ENCODE data around the gene UNC79.

UNC79 gene

GRCh38 chr14:93663317-93663716 is 232.6 kb downstream of the UNC79 start:
- DNase-seq (ENCODE audit: low spot score), result no peak

- DNase-seq (ENCODE audit: low spot score), result no peak
Measured at GRCh38 chr14:93665169-93665568, 234.4 kb downstream of the UNC79 start.

DNA sequence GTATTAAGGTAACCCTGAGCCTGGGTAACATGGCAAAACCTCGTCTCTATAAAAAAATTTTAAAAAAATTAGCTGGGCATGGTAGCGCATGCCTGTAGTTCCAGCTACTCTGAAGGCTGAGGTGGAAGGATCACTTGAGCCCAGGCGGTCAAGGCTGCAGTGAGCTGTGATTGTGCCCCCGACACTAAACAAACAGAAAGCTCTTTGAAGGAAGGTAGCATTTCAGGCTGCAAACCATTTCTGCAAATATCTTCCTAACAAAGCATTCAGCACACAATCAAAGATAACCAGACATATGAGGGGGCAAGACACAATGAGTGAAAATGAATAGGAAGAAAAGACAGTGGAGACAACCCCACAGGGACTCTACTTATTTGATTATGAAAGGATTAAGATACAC is 238.9 kb downstream of the UNC79 start:
- DNase-seq (ENCODE audit: low spot score), result no peak

- DNase-seq (ENCODE audit: low spot score), result no peak
Measured at GRCh38 chr14:93674343-93674742, 243.6 kb downstream of the UNC79 start.

DNA sequence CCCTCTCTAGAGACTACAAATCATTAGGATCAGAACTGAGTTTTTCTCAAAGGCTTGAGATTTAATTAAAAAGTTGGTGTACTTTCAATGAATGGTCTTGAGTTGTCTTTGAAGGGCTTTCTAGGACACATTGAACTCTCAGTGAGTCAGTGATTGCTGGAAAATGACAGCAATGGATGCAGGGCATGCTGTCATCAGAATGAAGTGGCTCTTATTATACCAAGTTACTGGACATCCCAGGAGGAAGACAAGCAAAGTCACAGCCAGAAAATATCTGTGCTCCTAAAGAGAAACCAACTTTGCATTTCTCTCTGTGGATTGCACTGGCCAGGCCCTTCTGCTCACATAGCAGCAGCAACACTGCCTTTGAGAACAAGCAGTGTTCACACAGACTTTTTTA is 244.9 kb downstream of the UNC79 start:
- DNase-seq (ENCODE audit: low spot score), result no peak

DNA sequence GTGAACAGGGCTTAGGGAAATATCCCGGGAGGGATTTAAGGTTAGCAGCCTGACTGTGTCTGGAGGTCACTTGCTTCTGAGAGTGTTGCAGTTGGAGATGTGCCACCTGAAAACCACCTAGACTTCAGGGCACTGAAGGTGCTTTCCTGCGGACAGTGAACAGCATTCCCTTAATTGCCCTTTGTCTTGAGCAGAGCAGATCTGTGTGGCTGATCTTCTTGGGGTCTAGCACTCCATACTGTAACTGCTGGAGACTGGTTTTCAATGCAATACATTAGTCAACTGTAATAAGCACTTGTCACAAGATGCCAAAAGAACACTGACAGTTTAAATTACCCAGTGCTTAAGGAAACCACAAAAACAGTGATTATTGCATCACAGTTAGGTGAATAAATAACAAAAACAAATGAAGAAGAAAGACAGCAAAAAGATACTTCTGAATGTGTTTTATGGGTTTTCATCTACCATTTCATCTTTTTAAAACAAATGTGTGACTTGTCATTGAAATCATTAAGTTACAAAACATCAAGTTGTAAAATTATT is 245.7 kb downstream of the UNC79 start:
- DNase-seq (ENCODE audit: low spot score), result no peak

DNA sequence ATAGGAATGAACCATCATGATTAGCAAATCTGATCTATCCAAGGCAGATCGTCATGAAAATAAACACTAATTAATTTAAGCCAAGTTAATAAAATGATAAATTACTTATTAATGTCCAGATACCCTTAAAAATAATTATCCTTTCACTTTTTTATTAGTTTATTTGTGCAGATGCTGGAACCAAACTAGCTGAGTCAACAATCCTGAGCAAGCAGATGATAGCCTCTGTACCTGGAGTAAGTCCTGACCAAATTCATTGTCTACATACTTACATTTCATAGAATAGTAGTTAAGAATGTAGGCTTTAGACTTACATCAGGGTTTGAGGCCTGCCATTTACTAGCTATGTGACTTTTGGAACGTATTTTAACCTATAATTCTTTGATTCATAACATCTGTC is 251.7 kb downstream of the UNC79 start:
- DNase-seq (ENCODE audit: low spot score), result no peak

- no peak for DNase-seq (ENCODE audit: low spot score)
Measured at GRCh38 chr14:93683226-93683625, 252.5 kb downstream of the UNC79 start.

- DNase-seq (ENCODE audit: low spot score), result no peak
Measured at GRCh38 chr14:93685121-93685895, 254.6 kb downstream of the UNC79 start.

DNA sequence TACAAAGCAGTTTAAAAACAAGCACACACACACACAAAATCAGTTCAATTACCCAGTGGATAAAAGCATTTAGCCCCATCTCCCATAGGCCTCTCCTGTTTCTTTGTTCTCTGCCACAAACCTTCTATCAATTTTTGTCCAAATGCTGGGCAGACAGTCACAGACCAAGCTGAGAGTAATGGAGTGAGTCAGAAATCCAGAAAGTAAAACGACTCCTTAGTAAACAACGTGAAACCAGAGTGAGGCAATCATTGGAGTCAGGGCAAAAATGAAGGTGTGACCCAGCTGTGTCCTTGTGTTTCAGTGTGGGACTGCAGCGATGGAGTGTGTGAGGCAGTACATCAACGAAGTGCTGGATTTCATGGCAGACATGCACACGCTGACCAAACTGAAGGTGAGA is 255.5 kb downstream of the UNC79 start:
- DNase-seq (ENCODE audit: low spot score), result no peak

GRCh38 chr14:93688239-93688666 is 257.5 kb downstream of the UNC79 start:
- DNase-seq (ENCODE audit: low spot score), result no peak

GRCh38 chr14:93688820-93689219 is 258.1 kb downstream of the UNC79 start:
- DNase-seq (ENCODE audit: low spot score), result no peak

DNA sequence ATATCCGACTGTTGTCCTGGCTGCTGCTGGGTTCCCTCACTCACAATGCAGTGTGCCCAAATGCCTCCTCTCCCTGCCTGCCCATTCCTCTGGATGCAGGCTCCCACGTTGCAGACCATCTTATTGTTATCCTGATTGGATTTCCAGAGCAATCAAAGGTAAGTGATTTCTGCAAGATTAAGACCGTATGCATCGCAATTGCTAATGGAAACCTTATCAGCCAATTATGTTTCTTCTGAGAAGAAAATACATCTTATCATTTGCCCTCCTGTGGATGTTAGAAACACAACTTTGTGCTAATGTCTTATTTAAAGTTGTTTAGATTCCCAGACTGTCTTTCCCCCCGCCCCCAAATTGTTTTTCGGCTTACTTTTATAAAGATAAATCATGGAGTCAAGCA is 259.4 kb downstream of the UNC79 start:
- no peak for DNase-seq (ENCODE audit: low spot score)

DNA sequence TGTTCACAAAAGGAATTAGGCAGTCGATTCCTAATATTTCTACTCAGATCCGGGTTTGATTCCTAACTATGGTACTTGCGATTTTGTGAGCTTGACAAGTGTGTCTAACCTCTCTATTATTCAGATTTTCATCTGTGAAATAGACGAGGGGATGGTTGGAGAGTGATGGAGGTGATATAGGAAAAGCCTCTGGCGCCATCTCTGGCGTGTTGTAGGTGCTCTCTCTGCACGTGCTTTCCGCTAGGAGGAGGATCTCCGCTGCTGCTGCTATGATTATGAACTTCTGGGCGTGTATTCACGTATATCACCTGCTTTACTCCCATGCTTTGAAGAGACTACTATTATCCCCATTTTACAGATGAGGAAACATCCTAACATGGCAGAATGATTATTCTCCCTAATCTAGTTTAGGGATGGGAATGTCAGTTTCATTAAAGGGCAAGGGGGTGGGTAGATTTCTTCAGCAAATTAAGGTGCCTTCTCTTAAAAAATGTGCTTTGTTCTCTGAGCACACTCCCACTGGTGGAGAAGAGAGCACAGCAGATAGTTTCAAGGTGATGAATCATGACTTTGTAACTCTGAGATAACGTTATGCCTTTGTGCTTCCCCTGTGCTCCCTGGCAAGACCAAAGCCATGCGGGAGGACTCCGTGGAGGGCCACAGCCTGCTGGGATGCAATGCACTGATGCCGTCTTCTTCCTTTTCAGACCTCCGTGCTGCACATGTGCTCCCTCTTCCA is 260.5 kb downstream of the UNC79 start:
- no peak for DNase-seq (ENCODE audit: low spot score)

DNA sequence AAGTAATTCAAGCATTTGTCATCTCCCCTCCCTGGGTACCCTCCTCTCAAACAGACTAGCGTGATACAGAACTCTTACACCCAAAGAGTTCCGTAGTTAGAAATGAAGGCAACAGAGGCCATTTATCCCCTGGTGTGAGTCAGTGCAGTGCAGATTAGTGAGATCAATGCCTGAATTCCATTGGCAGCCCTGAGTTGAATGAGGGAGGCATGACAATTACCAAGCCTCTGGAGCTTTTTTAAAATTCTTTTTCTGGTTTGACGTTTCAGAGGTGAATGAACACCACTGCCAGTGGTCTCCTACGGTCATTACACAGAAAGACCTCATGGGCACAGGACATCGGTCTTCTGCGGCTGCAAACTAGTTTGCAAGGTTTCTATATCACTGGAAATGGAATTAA is 263.2 kb downstream of the UNC79 start:
- no peak for DNase-seq (ENCODE audit: low spot score)

- DNase-seq (ENCODE audit: low spot score), result no peak
Measured at GRCh38 chr14:93700928-93701327, 270.2 kb downstream of the UNC79 start.

- DNase-seq (ENCODE audit: low spot score), result no peak
Measured at GRCh38 chr14:93701562-93701961, 270.8 kb downstream of the UNC79 start.

DNA sequence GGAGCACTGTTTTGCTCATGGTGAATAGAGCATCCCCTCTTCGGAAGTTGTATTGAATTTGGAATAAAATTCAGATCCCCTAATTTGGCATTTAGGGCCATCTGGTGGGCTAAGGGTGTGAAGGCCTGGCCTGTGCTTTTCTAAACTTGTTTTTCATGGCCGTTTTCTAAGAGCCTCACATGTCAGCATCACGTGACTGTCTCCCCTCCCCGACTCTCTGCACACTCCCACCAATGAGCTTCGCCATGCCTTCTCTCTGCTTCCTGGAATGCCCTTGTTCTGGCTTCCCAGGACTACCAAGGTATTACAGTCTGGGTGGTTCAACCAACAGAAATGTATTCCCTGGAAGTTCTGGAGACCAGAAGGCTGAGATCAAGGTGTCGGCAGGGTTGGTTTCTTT is 272.2 kb downstream of the UNC79 start:
- DNase-seq (ENCODE audit: low spot score), result no peak

GRCh38 chr14:93703941-93704340 is 273.2 kb downstream of the UNC79 start:
- no peak for DNase-seq (ENCODE audit: low spot score)

- DNase-seq (ENCODE audit: low spot score), result no peak
Measured at GRCh38 chr14:93705513-93706156, 274.9 kb downstream of the UNC79 start.

DNA sequence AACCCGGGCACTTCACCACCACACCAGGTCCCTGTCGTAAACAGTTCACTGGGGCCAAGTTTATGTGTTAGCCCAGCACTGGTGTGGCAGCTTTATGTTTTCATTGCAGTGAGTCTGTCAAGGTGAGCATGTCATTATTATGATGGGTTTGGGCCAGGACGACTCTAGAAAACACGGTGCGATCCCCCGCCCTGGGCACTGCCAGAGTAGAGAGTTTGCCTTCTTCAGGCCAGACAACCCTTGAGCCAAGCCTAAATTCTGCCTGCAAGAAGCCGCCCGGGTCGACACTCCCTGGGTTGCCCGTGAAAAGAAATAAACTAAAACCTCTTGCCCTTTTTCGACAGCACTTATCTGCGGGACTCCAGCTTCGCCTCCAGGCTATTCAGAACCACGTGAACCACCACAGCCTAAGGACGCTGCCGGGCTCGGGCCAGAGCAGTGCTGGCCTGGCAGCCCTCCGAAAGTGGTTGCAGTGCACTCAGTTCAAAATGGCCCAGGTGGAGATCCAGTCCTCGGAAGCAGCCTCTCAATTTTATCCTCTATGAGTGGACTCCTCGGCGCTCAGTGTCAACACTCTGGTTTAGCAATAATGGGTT is 275.7 kb downstream of the UNC79 start:
- DNase-seq (ENCODE audit: low spot score), result no peak

- DNase-seq (ENCODE audit: low spot score), result no peak
Measured at GRCh38 chr14:93707475-93707874, 276.7 kb downstream of the UNC79 start.

All from CD4-positive, alpha-beta T cell treated with Interleukin-15 for 4 hours (primary cell).